Kidney (tissue), 14 donors: ENCODE data around the gene TMC6. TPM values are rescaled to one million over a fixed set of nuclear protein-coding genes. Genes with fewer than 3 reads are reported as not detected.

Source experiments
- DNase-seq, 5 donors: peaks; one replicate each; pipeline ENCODE4 v3.0.0-alpha.2; 2013 to 2020
- FAIRE-seq: peaks from 2 replicates; lab custom pipeline; 2012; peaks lifted over from hg19 to GRCh38; lab: Jason Lieb, UNC
- H3K27ac ChIP-seq, 2 donors: one replicate each; pipeline ENCODE4 v1.7.0; 2013; ENCODE audit warnings: low read depth in 2 of 2, low read length in 2 of 2, inconsistent platforms in 1 of 2
- H3K27me3 ChIP-seq: one replicate; pipeline ENCODE4 v1.7.1; 2013; ENCODE audit warnings: low read length, inconsistent platforms; ENCODE audit not compliant: control insufficient read depth, insufficient read depth
- H3K36me3 ChIP-seq, 3 donors: one replicate each; pipeline versions ENCODE4 v1.7.0 to v1.7.1; 2013; ENCODE audit warnings: low read length in 3 of 3, control low read depth in 1 of 3, inconsistent platforms in 1 of 3; ENCODE audit not compliant: insufficient read depth in 3 of 3, control insufficient read depth in 2 of 3
- H3K4me1 ChIP-seq, 3 donors: one replicate each; pipeline versions ENCODE4 v1.7.0 to v1.7.1; 2013; ENCODE audit warnings: low read length in 3 of 3, inconsistent platforms in 1 of 3, low read depth in 1 of 3; ENCODE audit not compliant: control insufficient read depth in 2 of 3, insufficient read depth in 2 of 3
- H3K4me3 ChIP-seq, 3 donors: one replicate each; pipeline versions ENCODE4 v1.7.0 to v1.8.1; 2013; ENCODE audit warnings: low read length in 3 of 3, control low read depth in 1 of 3, inconsistent platforms in 1 of 3
- H3K9ac ChIP-seq, 3 donors: one replicate each; pipeline versions ENCODE4 v1.7.0 to v1.7.1; 2013; ENCODE audit warnings: low read length in 3 of 3, control low read depth in 1 of 3, inconsistent platforms in 1 of 3
- H3K9me3 ChIP-seq, 3 donors: one replicate each; pipeline versions ENCODE4 v1.7.0 to v1.7.1; 2013; ENCODE audit warnings: low read length in 3 of 3, control low read depth in 1 of 3, inconsistent platforms in 1 of 3; ENCODE audit not compliant: control insufficient read depth in 2 of 3, insufficient read depth in 1 of 3
- intact Hi-C: fragments of 100-400 bp; cut with DNase I; formaldehyde crosslinking; loops from one replicate; pipeline ENCODE4 v1.11.1; 2022
- polyA plus RNA-seq: library from polyadenylated mRNA; stranded (reverse); fragments of 350-450 nt; fragmentation: Illumina TruSeq; extraction: RNeasy Lipid Tissue Mini Kit (QIAGEN cat#74804); gene quantifications from one replicate; pipeline ENCODE4 v1.2.3, GENCODE V29; 2014; ENCODE audit warnings: low read depth, low replicate concordance; ENCODE audit not compliant: insufficient read depth
- total RNA-seq: library from RNA; stranded (reverse); fragmentation: NEBNext Ultra II Directional; extraction: Animal tissue kit (Norgen Biotek cat#: 25700); gene quantifications from one replicate; pipeline ENCODE4 v1.2.1, GENCODE V29; 2021
- TF ChIP-seq, protein P1 (sequence below): IDR thresholded peaks from 3 replicates; pipeline ENCODE4 v1.5.1; 2012; ENCODE audit warnings: mild to moderate bottlenecking, moderate library complexity, borderline replicate concordance; ENCODE audit not compliant: insufficient read depth; ENCODE audit errors: extremely low read depth
- donor health status: control.
- donor health status: control.
- donor health status: control.
- donor health status: control.
- donor health status: control.
- donor health status: DM: yes; HTN: yes; CAD: no.
- donor health status: Normal renal cell carcinoma (clear cell type).

TMC6 gene
- total and polyA plus RNA-seq, 2 donors from 2014 or later = 15.0 to 115 TPM

DNA sequence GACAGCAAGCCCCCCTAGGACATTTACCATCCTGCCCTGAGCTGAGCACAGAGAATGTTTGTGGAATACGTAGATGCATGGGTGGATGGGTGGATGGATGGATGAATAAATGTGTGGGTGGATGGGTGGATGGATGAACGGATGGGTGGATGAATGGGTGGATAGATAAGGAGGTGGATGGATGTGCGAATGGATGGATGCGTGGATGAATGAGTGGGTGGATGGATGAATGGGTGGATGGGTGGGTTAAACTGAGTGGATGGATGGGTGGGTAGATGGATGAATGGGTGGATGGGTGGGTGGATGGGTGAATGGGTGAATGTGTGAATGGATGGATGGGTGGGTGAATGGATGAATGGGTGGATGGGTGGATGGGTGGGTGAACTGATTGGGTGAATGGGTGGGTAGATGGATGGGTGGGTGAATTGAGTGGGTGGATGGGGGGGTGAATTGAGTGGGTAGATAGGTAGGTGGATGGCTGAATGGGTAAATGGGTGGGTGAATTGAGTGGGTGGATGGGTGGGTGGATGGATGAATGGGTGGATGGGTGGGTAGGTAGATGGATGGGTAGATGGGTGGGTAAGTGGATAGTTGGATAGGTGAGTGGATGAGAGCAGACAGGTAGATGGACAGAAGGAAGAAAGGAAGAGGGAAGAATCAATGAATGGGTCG is 5.2 kb downstream of the TMC6 start:
- FAIRE-seq = no peak
- intact Hi-C loops = no loop called here

DNA sequence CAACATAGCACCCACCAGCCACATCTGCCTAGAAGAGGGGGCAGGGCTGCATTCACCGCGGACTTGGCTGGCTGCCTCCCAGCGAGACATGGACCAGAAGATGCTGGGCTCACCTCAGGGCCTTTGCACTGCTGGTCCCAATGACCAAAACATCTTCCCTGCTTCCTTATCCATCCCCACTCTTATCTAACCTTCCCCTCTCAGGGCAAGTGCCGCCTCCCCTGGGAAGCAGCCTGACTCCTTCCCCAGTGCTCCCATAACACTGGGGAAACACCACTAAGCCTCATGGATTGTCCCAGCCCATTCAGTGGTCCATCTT is 5.7 kb downstream of the TMC6 start:
- TF ChIP-seq, protein P1, sequence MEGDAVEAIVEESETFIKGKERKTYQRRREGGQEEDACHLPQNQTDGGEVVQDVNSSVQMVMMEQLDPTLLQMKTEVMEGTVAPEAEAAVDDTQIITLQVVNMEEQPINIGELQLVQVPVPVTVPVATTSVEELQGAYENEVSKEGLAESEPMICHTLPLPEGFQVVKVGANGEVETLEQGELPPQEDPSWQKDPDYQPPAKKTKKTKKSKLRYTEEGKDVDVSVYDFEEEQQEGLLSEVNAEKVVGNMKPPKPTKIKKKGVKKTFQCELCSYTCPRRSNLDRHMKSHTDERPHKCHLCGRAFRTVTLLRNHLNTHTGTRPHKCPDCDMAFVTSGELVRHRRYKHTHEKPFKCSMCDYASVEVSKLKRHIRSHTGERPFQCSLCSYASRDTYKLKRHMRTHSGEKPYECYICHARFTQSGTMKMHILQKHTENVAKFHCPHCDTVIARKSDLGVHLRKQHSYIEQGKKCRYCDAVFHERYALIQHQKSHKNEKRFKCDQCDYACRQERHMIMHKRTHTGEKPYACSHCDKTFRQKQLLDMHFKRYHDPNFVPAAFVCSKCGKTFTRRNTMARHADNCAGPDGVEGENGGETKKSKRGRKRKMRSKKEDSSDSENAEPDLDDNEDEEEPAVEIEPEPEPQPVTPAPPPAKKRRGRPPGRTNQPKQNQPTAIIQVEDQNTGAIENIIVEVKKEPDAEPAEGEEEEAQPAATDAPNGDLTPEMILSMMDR = no peak
- Histone ChIP-seq H3K4me3 (no peak overlapping the region), H3K4me1 (peaks cover 0 to 7% (median 0%) of the 10 kb centered on the region in 3 donors), H3K36me3 (peaks cover 0 to 5% (median 0%) of the 10 kb centered on the region in 3 donors), H3K9me3 (no peaks in the 10 kb centered on the region), H3K27me3 (no peaks in the 10 kb centered on the region), H3K27ac (no peak overlapping the region), H3K9ac (no peak overlapping the region)
- intact Hi-C loops = no loop called here
- DNase-seq (peak in 1 of 5 donors; percentile 24), FAIRE-seq (no peak)

More for the DNA sequence above, 5.2 kb downstream of the TMC6 start:
- Histone ChIP-seq H3K27ac (no peak overlapping the region), H3K4me3 (no peak overlapping the region), H3K9me3 (no peaks in the 10 kb centered on the region), H3K36me3 (peaks cover 0 to 5% (median 0%) of the 10 kb centered on the region in 3 donors), H3K4me1 (peaks cover 0 to 7% (median 0%) of the 10 kb centered on the region in 3 donors), H3K27me3 (no peaks in the 10 kb centered on the region), H3K9ac (no peak overlapping the region)
- TF ChIP-seq, protein P1 = no peak
- DNase-seq = no peak

- FAIRE-seq (no peak), DNase-seq (no peak)
- Histone ChIP-seq H3K27me3 (no peaks in the 10 kb centered on the region), H3K4me1 (peaks cover 0 to 7% (median 0%) of the 10 kb centered on the region in 3 donors), H3K9ac (no peak overlapping the region), H3K4me3 (no peak overlapping the region), H3K27ac (no peak overlapping the region), H3K9me3 (no peaks in the 10 kb centered on the region), H3K36me3 (peaks cover 0 to 5% (median 0%) of the 10 kb centered on the region in 3 donors)
- TF ChIP-seq, protein P1 = no peak
- intact Hi-C loops = no loop called here
Measured at GRCh38 chr17:78122216-78122930, 6.2 kb downstream of the TMC6 start.
